Measurements from ENCODE around the gene HDAC4.

The HDAC4 gene

DNA sequence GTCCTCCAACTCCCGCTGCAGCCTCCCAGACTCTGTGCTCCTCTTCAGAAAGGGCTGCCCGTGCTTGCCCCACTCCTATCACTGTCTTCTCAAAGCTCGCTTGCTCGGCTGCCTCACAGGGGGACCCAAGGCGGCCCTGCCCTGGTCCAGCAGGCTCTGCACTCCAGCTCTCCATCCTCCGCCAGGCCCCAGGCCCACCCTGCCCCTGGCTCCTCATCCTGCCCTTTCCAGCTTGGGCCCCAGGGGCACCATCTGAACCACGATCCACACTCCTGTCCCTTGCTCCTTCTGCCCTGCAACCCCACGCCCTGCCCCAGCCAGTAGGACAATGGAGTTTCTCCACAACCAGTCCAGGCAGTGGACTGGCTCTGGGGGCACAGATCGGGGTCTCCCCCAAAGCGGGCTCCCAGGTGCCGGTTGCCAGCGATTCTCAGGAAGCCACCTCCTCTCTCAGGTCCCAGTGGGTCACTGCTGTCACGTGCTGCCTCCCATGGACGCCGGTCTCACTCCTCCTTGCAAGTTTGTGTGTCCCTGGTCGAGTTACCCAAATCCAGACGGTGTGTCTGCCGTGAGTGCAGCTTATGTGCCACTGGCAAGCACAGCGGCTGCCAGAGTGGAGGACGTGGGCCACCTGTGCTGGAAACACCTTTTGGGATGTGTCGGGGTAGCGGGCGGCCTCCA lies 238.5 kb downstream of the HDAC4 start:
- H3K4me3 ChIP-seq (ENCODE audit: low read depth, low read length) = no peak overlapping the region
- no peaks in the 10 kb centered on the region for H3K36me3 ChIP-seq (replicated peaks)
- DNase-seq = no peak
- in situ Hi-C loops (cut with HindIII; ENCODE audit: low pct_ligation_motif_present, low sequenced_read_pairs) = no loop called here
- no peak overlapping the region for H3K27ac ChIP-seq
- TF ChIP-seq, protein P1, sequence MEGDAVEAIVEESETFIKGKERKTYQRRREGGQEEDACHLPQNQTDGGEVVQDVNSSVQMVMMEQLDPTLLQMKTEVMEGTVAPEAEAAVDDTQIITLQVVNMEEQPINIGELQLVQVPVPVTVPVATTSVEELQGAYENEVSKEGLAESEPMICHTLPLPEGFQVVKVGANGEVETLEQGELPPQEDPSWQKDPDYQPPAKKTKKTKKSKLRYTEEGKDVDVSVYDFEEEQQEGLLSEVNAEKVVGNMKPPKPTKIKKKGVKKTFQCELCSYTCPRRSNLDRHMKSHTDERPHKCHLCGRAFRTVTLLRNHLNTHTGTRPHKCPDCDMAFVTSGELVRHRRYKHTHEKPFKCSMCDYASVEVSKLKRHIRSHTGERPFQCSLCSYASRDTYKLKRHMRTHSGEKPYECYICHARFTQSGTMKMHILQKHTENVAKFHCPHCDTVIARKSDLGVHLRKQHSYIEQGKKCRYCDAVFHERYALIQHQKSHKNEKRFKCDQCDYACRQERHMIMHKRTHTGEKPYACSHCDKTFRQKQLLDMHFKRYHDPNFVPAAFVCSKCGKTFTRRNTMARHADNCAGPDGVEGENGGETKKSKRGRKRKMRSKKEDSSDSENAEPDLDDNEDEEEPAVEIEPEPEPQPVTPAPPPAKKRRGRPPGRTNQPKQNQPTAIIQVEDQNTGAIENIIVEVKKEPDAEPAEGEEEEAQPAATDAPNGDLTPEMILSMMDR (IDR thresholded peaks at IDR 0.05; ENCODE audit: low read depth, low read length, missing control alignments) = no peak
- H3K27me3 ChIP-seq (replicated peaks) = no peaks in the 10 kb centered on the region

DNA sequence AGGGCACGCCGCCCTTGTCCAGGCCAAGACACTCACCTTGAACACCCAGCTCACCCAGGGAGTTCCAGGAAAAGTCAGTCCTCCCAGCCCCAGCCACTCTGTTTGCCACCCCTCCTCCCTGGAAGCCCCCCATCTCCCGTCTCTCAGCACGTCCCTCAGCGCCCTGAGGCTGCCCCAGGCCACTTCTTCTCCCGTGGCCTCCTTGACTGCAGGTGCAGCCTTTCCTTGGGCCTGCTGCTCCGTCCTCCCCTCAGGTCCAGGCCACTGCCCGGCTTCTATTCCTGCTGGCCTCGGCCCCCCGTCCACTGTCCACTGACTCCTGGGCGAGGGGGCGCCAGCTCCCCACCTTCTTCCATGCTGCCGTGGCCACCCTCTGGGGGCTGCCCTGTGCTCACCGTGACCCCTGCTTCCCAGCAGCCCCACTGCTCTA lies 239.1 kb downstream of the HDAC4 start:
- TF ChIP-seq, protein P1 (IDR thresholded peaks at IDR 0.05; ENCODE audit: low read depth, low read length, missing control alignments) = no peak
- in situ Hi-C loops (cut with HindIII; ENCODE audit: low pct_ligation_motif_present, low sequenced_read_pairs) = no loop called here
- Histone ChIP-seq H3K4me3 (ENCODE audit: low read depth, low read length) (no peak overlapping the region), H3K27ac (no peak overlapping the region), H3K36me3 (replicated peaks) (no peaks in the 10 kb centered on the region), H3K27me3 (replicated peaks) (no peaks in the 10 kb centered on the region)
- no peak for DNase-seq

DNA sequence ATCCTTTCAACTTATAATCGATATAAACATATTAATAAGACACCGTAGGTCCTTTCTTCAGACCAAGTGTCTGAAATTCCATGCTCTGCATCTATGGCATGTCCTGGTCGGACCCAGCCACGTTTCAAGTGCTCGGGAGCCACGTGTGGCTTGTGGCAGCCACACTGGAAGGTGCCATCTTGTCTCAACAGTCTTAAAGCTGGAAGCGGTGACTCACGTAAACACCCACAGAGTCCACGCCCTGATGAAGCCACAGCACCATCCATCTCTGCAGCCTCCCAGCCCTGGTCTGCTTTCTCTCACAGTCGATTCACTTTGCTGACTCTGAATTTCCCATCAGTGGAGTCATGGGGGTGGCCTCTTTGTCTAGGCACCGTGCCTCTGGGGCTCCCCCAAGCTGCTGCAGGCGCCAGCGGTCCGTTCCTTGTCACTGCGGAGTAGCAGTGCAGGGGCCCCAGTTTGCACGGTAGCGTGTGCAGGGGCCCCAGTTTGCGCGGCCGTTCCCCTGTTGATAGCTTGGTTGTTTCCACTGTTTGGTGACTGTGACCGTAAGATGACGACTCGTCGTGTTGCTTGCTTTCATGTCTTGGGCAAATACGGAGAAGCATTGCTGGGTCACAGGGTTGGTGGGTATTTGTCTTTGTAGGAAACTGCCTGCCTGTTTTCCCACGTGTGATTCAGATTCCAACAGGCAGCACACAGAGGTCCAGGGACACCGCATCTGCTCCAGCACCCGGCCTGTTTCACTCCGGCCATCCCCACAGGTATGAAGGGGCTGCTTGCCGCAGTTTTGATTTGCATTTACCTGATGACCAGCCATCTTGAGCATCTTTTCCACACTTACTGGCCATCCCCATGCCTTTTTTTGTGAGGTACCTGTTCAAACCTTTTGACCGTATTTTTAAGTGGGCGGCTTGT lies 240.3 kb downstream of the HDAC4 start:
- in situ Hi-C loops (cut with HindIII; ENCODE audit: low pct_ligation_motif_present, low sequenced_read_pairs) = no loop called here
- TF ChIP-seq, protein P1 (IDR thresholded peaks at IDR 0.05; ENCODE audit: low read depth, low read length, missing control alignments) = no peak
- DNase-seq = no peak
- Histone ChIP-seq H3K27ac (no peak overlapping the region), H3K36me3 (replicated peaks) (no peaks in the 10 kb centered on the region), H3K4me3 (ENCODE audit: low read depth, low read length) (no peak overlapping the region), H3K27me3 (replicated peaks) (no peaks in the 10 kb centered on the region)

DNA sequence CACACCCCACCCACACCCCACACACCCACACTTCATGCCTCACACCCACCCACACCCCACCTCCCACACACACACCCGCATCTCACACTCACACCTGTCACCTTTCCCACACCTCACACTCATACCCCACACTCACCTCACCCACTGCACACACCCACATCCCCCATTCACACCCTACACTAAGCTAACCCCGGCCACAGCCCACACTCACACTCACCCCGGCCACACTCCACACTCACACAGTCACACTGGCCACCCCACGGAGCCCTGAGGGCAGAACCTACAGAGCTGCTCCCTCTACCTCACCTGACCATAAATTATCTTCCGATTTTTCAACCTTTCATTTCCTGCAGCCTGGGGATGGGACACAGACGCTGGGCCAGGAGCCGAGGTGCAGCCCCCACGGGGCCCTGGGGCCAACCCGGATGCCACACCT lies 241.3 kb downstream of the HDAC4 start:
- in situ Hi-C loops (cut with HindIII; ENCODE audit: low pct_ligation_motif_present, low sequenced_read_pairs) = no loop called here
- Histone ChIP-seq H3K27me3 (replicated peaks) (no peaks in the 10 kb centered on the region), H3K36me3 (replicated peaks) (no peaks in the 10 kb centered on the region), H3K4me3 (ENCODE audit: low read depth, low read length) (no peak overlapping the region), H3K27ac (no peak overlapping the region)
- no peak for DNase-seq
- TF ChIP-seq, protein P1 (IDR thresholded peaks at IDR 0.05; ENCODE audit: low read depth, low read length, missing control alignments) = no peak

DNA sequence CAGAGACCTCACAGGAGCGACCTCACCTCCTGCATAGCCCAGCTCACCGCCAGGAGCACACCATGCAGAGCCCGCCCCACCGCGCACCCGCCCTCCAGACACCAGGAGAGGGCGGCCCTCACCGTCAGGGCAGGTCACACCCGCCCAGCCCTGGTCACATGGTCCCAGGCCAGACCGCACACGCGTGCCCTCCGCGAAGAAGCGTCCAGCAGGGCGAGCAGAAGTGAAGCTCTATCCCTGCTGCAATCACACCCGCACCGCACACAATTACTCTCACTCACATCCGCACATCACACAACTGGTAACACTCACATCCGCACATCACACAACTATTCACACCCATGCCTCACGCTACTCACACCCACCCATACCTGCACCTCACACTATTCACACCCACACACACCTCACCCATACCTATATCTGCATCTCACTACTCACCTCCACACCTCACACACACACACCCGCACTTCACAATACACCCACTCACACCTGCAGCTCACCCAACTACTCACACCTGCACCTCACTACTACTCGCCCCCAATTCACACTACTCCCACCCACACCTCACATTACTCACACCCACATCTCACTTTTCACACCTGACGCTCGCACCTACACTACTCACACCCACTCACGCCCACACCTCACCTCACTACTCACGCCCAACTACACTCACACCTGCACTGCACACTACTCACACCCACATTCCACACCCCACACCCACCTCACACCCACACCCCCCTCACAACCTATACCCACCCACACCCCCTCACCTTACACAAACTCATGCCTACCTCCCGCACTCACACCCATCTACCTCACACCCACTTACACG lies 242.0 kb downstream of the HDAC4 start:
- Histone ChIP-seq H3K27me3 (replicated peaks) (no peaks in the 10 kb centered on the region), H3K36me3 (replicated peaks) (no peaks in the 10 kb centered on the region), H3K4me3 (ENCODE audit: low read depth, low read length) (no peak overlapping the region), H3K27ac (no peak overlapping the region)
- in situ Hi-C loops (cut with HindIII; ENCODE audit: low pct_ligation_motif_present, low sequenced_read_pairs) = no loop called here
- no peak for DNase-seq
- TF ChIP-seq, protein P1 (IDR thresholded peaks at IDR 0.05; ENCODE audit: low read depth, low read length, missing control alignments) = no peak
